Esophagus squamous epithelium (tissue), 5 donors: Measurements from ENCODE around the gene B4GALT3. TPM values are rescaled to one million over a fixed set of nuclear protein-coding genes. Genes with fewer than 3 reads are reported as not detected.
A peak's percentile ranks its signal among the peaks of the same experiment; 100 is the strongest.

Experiments used
- DNase-seq: peaks from one replicate; lab custom pipeline; 2025; lab: John Stamatoyannopoulos, UW
- H3K27ac ChIP-seq, 4 donors: fragments of 200-600 bp; sonication (generic); one replicate each; pipeline ENCODE4 v1.5.1; 2016 to 2019; ENCODE audit warnings: mild to moderate bottlenecking in 1 of 4
- H3K27me3 ChIP-seq, 4 donors: fragments of 200-600 bp; sonication (generic); 1 replicate in 3 of 4; 2 replicates in 1 of 4; pipeline versions ENCODE4 v1.5.1 to v1.6.0; 2017 to 2021; ENCODE audit warnings: antibody characterized with exemption in 1 of 4
- H3K36me3 ChIP-seq, 3 donors: fragments of 200-600 bp; sonication (generic); one replicate each; pipeline ENCODE4 v1.5.1; 2016 to 2019
- H3K4me1 ChIP-seq, 3 donors: fragments of 200-600 bp; sonication (generic); one replicate each; pipeline ENCODE4 v1.5.1; 2017 to 2019
- H3K4me3 ChIP-seq, 4 donors: fragments of 200-600 bp; sonication (generic); 1 replicate in 3 of 4; 2 replicates in 1 of 4; pipeline ENCODE4 v1.5.1; 2016 to 2019; ENCODE audit warnings: mild to moderate bottlenecking in 2 of 4, moderate library complexity in 1 of 4
- H3K9me3 ChIP-seq, 3 donors: fragments of 200-600 bp; sonication (generic); one replicate each; pipeline ENCODE4 v1.5.1; 2016 to 2019
- CTCF ChIP-seq, 6 experiments: fragments of 450-650 bp in 4 of 6; fragments of 200-600 bp in 2 of 6; sonication (generic) in 2 of 6; IDR thresholded peaks; one replicate each; pipeline ENCODE4 v1.5.1; 2016 to 2019; ENCODE audit warnings: antibody characterized with exemption in 6 of 6, mild to moderate bottlenecking in 4 of 6, moderate library complexity in 4 of 6
- POLR2A ChIP-seq, 4 donors: fragments of 450-650 bp; IDR thresholded peaks; one replicate each; pipeline ENCODE4 v1.6.1; 2017; ENCODE audit warnings: antibody characterized with exemption in 4 of 4, mild to moderate bottlenecking in 4 of 4, moderate library complexity in 3 of 4
- WGBS, 2 donors: methylation state at CpG; one replicate each; pipeline ENCODE4 v1.1.5; 2018; 5-methylcytosine and 5-hydroxymethylcytosine counted together
- intact Hi-C: fragments of 100-400 bp; cut with DNase I; formaldehyde crosslinking; loops from one replicate; pipeline ENCODE4 v1.15.0; 2022
- total RNA-seq, 4 donors: library from RNA; depleted of rRNA; stranded (reverse); fragments of >200 nt; gene quantifications; one replicate each; pipeline ENCODE4 v1.1.0, GENCODE V29; 2016
- donor health status: DM: yes; HTN: yes; CAD: no.

The B4GALT3 gene
- total RNA-seq, result 10 to 100 TPM; 16.1 to 29.9 (median 18.1) TPM

- Histone ChIP-seq H3K27me3 (no peaks in the 10 kb centered on the region), H3K4me1 (peaks cover 12 to 89% (median 41%) of the 10 kb centered on the region in 3 donors), H3K4me3 (peak within 1 kb of the TSS; percentile 47 to 94 (median 80)), H3K27ac (peak within 1 kb of the TSS; percentile 84 to 95 (median 94)), H3K9me3 (no peaks in the 10 kb centered on the region), H3K36me3 (peaks cover 0 to 36% (median 14%) of the 10 kb centered on the region in 3 donors)
- WGBS, 2 donors, result 7 to 12% methylated on average over 20 to 28 of the region's 50 CpGs
- TF ChIP-seq CTCF (IDR thresholded peaks at IDR 0.05) (peak in 1 of 6 experiments; percentile 18), POLR2A (IDR thresholded peaks at IDR 0.05) (peak in 2 of 4 donors; percentile 71 to 80)
- intact Hi-C loops, result no loop called here
- DNase-seq, result peak; percentile 50
These were observed at the start of gene B4GALT3 for GRCh38 chr1:161177112-161177935. Gene B4GALT3 (minus strand): TSS chr1:161177507. CDS start chr1:161176060, 1,447 bp downstream.

- 46 to 58% methylated on average over 3 of the region's 3 CpGs for WGBS, 2 donors
- H3K4me3 ChIP-seq, result peak overlapping the region; percentile 59 to 88 (median 68)
- H3K27me3 ChIP-seq, result no peaks in the 10 kb centered on the region
- H3K9me3 ChIP-seq, result no peaks in the 10 kb centered on the region
- H3K27ac ChIP-seq, result peak overlapping the region; percentile 76 to 92 (median 84)
- H3K4me1 ChIP-seq, result peaks cover 21 to 33% (median 25%) of the 10 kb centered on the region in 3 donors
- peaks cover 12 to 31% (median 19%) of the 10 kb centered on the region in 3 donors for H3K36me3 ChIP-seq
- TF ChIP-seq CTCF (IDR thresholded peaks at IDR 0.05) (no peak), POLR2A (IDR thresholded peaks at IDR 0.05) (no peak)
- intact Hi-C loops, result loop anchor here (5.0 to 10.0 kb wide), 2 partner anchors 66 to 148 kb away; no protein-coding TSS in a partner anchor
- DNase-seq, result no peak
These were observed 49.5 kb upstream of the B4GALT3 start for GRCh38 chr1:161226759-161227158.

GRCh38 chr1:161226320-161226711 is 49.0 kb upstream of the B4GALT3 start:
- Histone ChIP-seq H3K4me3 (peak overlapping the region; percentile 59 to 88 (median 68)), H3K36me3 (peaks cover 12 to 31% (median 19%) of the 10 kb centered on the region in 3 donors), H3K27me3 (no peaks in the 10 kb centered on the region), H3K9me3 (no peaks in the 10 kb centered on the region), H3K4me1 (peaks cover 21 to 33% (median 25%) of the 10 kb centered on the region in 3 donors), H3K27ac (peak overlapping the region; percentile 76 to 92 (median 84))
- intact Hi-C loops, result loop anchor here (5.0 to 10.0 kb wide), 2 partner anchors 66 to 148 kb away; no protein-coding TSS in a partner anchor
- no peak for DNase-seq
- WGBS, 2 donors, result 0 to 2% methylated on average over 3 to 6 of the region's 15 CpGs
- TF ChIP-seq CTCF (IDR thresholded peaks at IDR 0.05) (no peak), POLR2A (IDR thresholded peaks at IDR 0.05) (no peak)

- no peaks in the 10 kb centered on the region for H3K27me3 ChIP-seq
- DNase-seq, result peak; percentile 61
- 6 to 10% methylated on average over 13 to 15 of the region's 16 CpGs for WGBS, 2 donors
- no peaks in the 10 kb centered on the region for H3K9me3 ChIP-seq
- H3K4me1 ChIP-seq, result peaks cover 21 to 33% (median 25%) of the 10 kb centered on the region in 3 donors
- H3K27ac ChIP-seq, result peak within 1 kb of the TSS; percentile 76 to 92 (median 84)
- peaks cover 12 to 27% (median 19%) of the 10 kb centered on the region in 3 donors for H3K36me3 ChIP-seq
- intact Hi-C loops, result loop anchor here (5.0 to 10.0 kb wide), 2 partner anchors 67 to 149 kb away; no protein-coding TSS in a partner anchor
- peak within 1 kb of the TSS; percentile 59 to 88 (median 68) for H3K4me3 ChIP-seq
- peak; percentile 44 to 73 (median 56) for TF ChIP-seq CTCF (IDR thresholded peaks at IDR 0.05)
- no peak for TF ChIP-seq POLR2A (IDR thresholded peaks at IDR 0.05)
These were observed 48.4 kb upstream of the B4GALT3 start, which contains the start of gene TOMM40L for GRCh38 chr1:161225534-161226319. Gene TOMM40L (plus strand): TSS chr1:161226060. CDS start chr1:161226490, 430 bp downstream.
